Stomach (tissue), 4 donors: ENCODE data around the gene NPHP4.

ENCODE experiments used
- CTCF ChIP-seq, 7 experiments: fragments of 450-650 bp in 4 of 7; fragments of 200-600 bp in 3 of 7; sonication (generic) in 3 of 7; IDR thresholded peaks; one replicate each; pipeline ENCODE4 v1.5.1; 2016 to 2019; ENCODE audit warnings: antibody characterized with exemption in 7 of 7, control low read depth in 2 of 7, mild to moderate bottlenecking in 1 of 7
- EP300 ChIP-seq: sonication (generic); formaldehyde crosslinking; IDR thresholded peaks from one replicate; pipeline ENCODE4 v1.6.1; 2017; ENCODE audit warnings: antibody characterized with exemption
- POLR2A ChIP-seq, 4 donors: fragments of 450-650 bp; IDR thresholded peaks; one replicate each; pipeline ENCODE4 v1.6.1; 2016; ENCODE audit warnings: antibody characterized with exemption in 4 of 4, control low read depth in 2 of 4, mild to moderate bottlenecking in 1 of 4, moderate library complexity in 1 of 4

GRCh38 chr1:6008084-6008415 lies 15.8 kb upstream of the NPHP4 start:
- TF ChIP-seq CTCF (IDR thresholded peaks at IDR 0.05) (no peak), POLR2A (IDR thresholded peaks at IDR 0.05) (no peak), EP300 (no peak)
